Activated B cell treated with CpG ODN at 0.5 μM for 24 hours (primary cell): ENCODE results near the gene SH3D19. TPM values are rescaled to one million over a fixed set of nuclear protein-coding genes. Genes with fewer than 3 reads are reported as not detected.
"Not testable (repeated sequence)": the region's sequence is repeated elsewhere in the genome, so short reads cannot be mapped to it uniquely, and the experiment has no call there.

Experiments used
- ATAC-seq: fragments of 200-7000 bp; cut with Tn5 transposase; one replicate; pipeline ENCODE4 v1.10.0; 2021; ENCODE audit warnings: low read depth, mild to moderate bottlenecking, moderate library complexity
- CTCF ChIA-PET: fragments of 350-600 bp; sonication (Branson Sonifier 250); formaldehyde crosslinking; loops from one replicate; lab custom pipeline; 2021; ENCODE audit warnings: antibody characterized with exemption; lab: Charles Lee
- POLR2A ChIA-PET: fragments of 350-600 bp; sonication (Branson Sonifier 250); formaldehyde crosslinking; loops from one replicate; lab custom pipeline; 2021; ENCODE audit warnings: antibody characterized with exemption; lab: Charles Lee
- DNase-seq: peaks from one replicate; pipeline ENCODE4 v3.0.0; 2022
- H3K27ac Mint-ChIP-seq: one replicate; pipeline ENCODE4 v1.8.0; 2020; ENCODE audit warnings: mixed read lengths
- H3K27me3 Mint-ChIP-seq: one replicate; pipeline ENCODE4 v1.8.0; 2021; ENCODE audit warnings: mixed read lengths
- H3K36me3 Mint-ChIP-seq: one replicate; pipeline ENCODE4 v1.8.0; 2021; ENCODE audit warnings: low read depth, mixed read lengths
- H3K4me1 Mint-ChIP-seq: one replicate; pipeline ENCODE4 v1.8.0; 2021; ENCODE audit warnings: mixed read lengths
- H3K4me3 Mint-ChIP-seq: one replicate; pipeline ENCODE4 v1.8.0; 2020; ENCODE audit warnings: mild to moderate bottlenecking, mixed read lengths
- H3K9me3 Mint-ChIP-seq: one replicate; pipeline ENCODE4 v1.8.0; 2020; ENCODE audit warnings: mixed read lengths
- intact Hi-C: fragments of 100-400 bp; cut with micrococcal nuclease; formaldehyde crosslinking; loops from one replicate; pipeline ENCODE4 v1.15.1; 2024
- total RNA-seq: library from RNA; stranded (reverse); gene quantifications from 2 replicates; pipeline ENCODE4 v1.2.3, GENCODE V29; 2022
- TF ChIP-seq, protein P1 (sequence below): fragments of 200-600 bp; IDR thresholded peaks from one replicate; pipeline ENCODE4 v1.8.0; 2022; ENCODE audit warnings: antibody characterized with exemption, mild to moderate bottlenecking

The SH3D19 gene
- total RNA-seq, 1 donor from 2014 or later, result not detected

DNA sequence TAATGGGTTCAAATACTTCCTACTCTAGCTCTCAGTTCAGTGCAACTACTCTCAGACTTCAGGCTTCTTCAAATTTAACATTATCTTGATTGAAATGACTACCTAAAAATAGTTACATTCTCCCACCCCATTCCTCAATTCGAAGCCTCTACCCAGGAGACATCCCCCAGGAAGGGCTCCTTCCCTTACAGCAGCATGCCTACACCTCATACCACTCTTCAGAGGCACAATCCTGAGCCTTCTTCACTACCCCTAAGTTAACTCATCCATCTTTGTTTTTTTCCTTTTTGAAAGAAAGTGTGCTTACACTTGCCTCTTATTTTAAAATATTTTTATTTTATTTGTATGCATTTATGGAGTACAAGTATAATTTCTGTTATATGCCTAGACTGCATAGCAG, 65.7 kb downstream of the SH3D19 start:
- DNase-seq (no peak), ATAC-seq (no peak)
- Mint-ChIP-seq H3K9me3 (no peaks in the 10 kb centered on the region), H3K36me3 (no peaks in the 10 kb centered on the region), H3K27ac (no peak overlapping the region), H3K4me1 (no peaks in the 10 kb centered on the region), H3K4me3 (no peak overlapping the region), H3K27me3 (peaks cover 2% of the 10 kb centered on the region)
- CTCF ChIA-PET, result no interaction called here
- intact Hi-C loops, result no loop called here
- TF ChIP-seq, protein P1, sequence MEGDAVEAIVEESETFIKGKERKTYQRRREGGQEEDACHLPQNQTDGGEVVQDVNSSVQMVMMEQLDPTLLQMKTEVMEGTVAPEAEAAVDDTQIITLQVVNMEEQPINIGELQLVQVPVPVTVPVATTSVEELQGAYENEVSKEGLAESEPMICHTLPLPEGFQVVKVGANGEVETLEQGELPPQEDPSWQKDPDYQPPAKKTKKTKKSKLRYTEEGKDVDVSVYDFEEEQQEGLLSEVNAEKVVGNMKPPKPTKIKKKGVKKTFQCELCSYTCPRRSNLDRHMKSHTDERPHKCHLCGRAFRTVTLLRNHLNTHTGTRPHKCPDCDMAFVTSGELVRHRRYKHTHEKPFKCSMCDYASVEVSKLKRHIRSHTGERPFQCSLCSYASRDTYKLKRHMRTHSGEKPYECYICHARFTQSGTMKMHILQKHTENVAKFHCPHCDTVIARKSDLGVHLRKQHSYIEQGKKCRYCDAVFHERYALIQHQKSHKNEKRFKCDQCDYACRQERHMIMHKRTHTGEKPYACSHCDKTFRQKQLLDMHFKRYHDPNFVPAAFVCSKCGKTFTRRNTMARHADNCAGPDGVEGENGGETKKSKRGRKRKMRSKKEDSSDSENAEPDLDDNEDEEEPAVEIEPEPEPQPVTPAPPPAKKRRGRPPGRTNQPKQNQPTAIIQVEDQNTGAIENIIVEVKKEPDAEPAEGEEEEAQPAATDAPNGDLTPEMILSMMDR, result no peak
- POLR2A ChIA-PET, result no interaction called here

DNA sequence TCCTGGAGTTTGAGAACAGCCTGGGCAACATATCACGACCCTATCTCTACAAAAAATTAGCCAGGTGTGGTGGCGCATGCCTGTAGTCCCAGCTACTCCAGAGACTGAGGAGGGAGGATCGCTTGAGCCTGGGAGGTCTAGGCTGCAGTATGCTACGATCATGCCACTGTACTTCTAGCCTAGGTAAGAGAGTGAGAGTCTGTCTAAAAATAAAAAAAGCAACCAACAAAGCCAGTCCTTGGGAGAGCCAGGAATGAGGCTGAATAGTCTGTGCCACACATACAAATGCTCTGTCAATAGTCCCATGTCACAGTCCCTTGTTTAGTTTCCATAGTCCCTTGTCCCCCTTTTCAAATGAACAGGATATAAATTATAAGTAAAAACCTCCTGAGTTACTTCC, 67.7 kb downstream of the SH3D19 start:
- ATAC-seq (no peak), DNase-seq (no peak)
- ChIA-PET CTCF (no interaction called here), POLR2A (no interaction called here)
- Mint-ChIP-seq H3K9me3 (no peaks in the 10 kb centered on the region), H3K4me1 (no peaks in the 10 kb centered on the region), H3K27me3 (peaks cover 2% of the 10 kb centered on the region), H3K36me3 (no peaks in the 10 kb centered on the region), H3K4me3 (no peak overlapping the region), H3K27ac (no peak overlapping the region)
- TF ChIP-seq, protein P1, result no peak
- intact Hi-C loops, result no loop called here

DNA sequence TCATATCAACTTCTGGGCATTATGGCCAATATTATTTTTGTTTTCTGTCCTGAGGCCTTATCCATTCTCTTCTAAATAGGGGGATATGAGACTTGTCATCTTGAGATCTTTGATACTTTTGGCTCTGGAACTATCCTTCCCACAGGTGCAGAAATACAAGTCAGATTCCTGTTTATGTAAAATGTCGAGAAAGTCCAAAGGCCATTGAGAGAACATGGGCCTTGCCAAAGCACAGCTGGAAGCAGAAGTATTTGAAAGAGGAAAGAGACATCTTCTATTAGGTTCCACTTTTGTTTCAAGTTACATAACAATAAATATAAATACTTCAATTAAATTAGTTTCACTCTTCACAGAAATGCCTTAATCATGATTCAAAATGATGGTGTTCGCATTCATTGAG, 69.3 kb downstream of the SH3D19 start:
- intact Hi-C loops, result no loop called here
- TF ChIP-seq, protein P1, result no peak
- DNase-seq, result no peak
- H3K4me3 Mint-ChIP-seq, result no peak overlapping the region
- ChIA-PET CTCF (no interaction called here), POLR2A (no interaction called here)
- no peak overlapping the region for H3K27ac Mint-ChIP-seq
- H3K27me3 Mint-ChIP-seq, result peaks cover 2% of the 10 kb centered on the region
- H3K4me1 Mint-ChIP-seq, result no peaks in the 10 kb centered on the region
- no peaks in the 10 kb centered on the region for H3K36me3 Mint-ChIP-seq
- no peak for ATAC-seq
- H3K9me3 Mint-ChIP-seq, result no peaks in the 10 kb centered on the region

DNA sequence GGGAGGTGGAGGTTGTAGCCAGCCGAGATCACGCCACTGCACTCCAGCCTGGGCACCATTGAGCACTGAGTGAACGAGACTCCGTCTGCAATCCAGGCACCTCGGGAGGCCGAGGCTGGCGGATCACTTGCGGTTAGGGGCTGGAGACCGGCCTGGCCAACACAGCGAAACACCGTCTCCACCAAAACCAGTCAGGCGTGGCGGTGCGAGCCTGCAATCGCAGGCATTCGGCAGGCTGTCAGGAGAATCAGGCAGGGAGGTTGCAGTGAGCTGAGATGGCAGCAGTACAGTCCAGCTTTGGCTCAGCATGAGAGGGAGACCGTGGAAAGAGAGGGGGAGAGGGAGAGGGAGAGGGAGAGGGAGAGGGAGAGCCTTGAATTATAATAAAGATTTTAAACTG, 69.7 kb downstream of the SH3D19 start:
- H3K9me3 Mint-ChIP-seq, H3K4me1 Mint-ChIP-seq, POLR2A ChIA-PET, H3K27ac Mint-ChIP-seq, intact Hi-C loops, ATAC-seq, H3K36me3 Mint-ChIP-seq, H3K4me3 Mint-ChIP-seq, DNase-seq, H3K27me3 Mint-ChIP-seq, CTCF ChIA-PET: not testable (repeated sequence)

DNA sequence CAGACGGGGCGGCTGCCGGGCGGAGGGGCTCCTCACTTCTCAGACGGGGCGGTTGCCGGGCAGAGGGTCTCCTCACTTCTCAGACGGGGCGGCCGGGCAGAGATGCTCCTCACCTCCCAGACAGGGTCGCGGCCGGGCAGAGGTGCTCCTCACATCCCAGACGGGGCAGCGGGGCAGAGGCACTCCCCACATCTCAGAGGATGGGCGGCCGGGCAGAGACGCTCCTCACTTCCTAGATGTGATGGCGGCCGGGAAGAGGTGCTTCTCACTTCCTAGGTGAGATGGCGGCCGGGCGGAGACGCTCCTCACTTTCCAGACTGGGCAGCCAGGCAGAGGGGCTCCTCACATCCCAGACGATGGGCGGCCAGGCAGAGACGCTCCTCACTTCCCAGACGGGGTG, 70.2 kb downstream of the SH3D19 start:
- ATAC-seq, H3K27ac Mint-ChIP-seq, intact Hi-C loops, DNase-seq, CTCF ChIA-PET, H3K4me3 Mint-ChIP-seq, POLR2A ChIA-PET, H3K4me1 Mint-ChIP-seq, H3K27me3 Mint-ChIP-seq, H3K9me3 Mint-ChIP-seq, H3K36me3 Mint-ChIP-seq: not testable (repeated sequence)

DNA sequence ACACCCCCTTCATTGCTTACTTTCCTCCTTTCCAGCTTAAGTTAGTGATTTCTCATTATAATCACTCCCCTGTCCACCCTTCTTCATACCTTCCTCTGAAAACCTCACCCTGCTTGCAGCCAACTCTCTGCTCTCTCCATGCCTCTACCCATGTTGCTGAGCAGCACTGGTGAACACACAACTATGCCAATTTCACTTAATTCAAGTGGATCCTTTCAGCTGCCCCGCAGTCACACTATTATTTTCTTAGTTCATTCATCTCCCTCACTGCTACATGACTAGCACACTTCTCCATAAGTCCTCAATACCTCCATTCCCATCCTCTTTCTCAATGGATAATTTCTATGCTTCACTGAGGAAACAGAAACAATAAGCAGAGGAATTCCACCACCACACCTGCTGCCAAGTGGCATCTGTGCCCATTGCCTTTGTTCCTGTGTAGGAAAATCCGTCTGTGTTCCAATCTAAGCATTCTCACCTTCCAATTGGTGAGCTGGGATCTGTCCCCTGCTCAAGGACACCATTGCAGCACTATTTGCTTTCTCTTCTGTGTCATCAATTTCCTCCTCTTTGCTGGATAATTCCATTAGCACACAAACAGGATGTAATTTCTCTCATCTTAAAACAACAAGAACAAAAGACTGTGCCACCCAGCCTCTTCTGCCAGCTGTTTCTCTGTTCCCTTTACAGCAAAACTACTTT, 73.7 kb downstream of the SH3D19 start:
- intact Hi-C loops, result no loop called here
- H3K4me3 Mint-ChIP-seq, result no peak overlapping the region
- no peaks in the 10 kb centered on the region for H3K9me3 Mint-ChIP-seq
- no peaks in the 10 kb centered on the region for H3K4me1 Mint-ChIP-seq
- no peaks in the 10 kb centered on the region for H3K27me3 Mint-ChIP-seq
- ChIA-PET POLR2A (no interaction called here), CTCF (no interaction called here)
- no peaks in the 10 kb centered on the region for H3K36me3 Mint-ChIP-seq
- no peak for DNase-seq
- ATAC-seq, result no peak
- TF ChIP-seq, protein P1, result no peak
- no peak overlapping the region for H3K27ac Mint-ChIP-seq
